ENCODE results near the gene DAB2IP. TPM values are rescaled to one million over a fixed set of nuclear protein-coding genes. Genes with fewer than 3 reads are reported as not detected.

Gene DAB2IP
- total RNA-seq, 1 experiment from 2014 or later, result 52.6 TPM

- DNase-seq (ENCODE audit: low spot score), result peak; percentile 36
- TF ChIP-seq ZNF671 (CRISPR knock-in tag; IDR thresholded peaks at IDR 0.05), result no peak
- TF ChIP-seq NR3C1 (CRISPR knock-in tag; conservative IDR thresholded peaks at IDR 0.05; ENCODE audit: low read depth), result no peak
- no peak for TF ChIP-seq SOX15 (CRISPR knock-in tag; IDR thresholded peaks at IDR 0.05)
- TF ChIP-seq TP53 (CRISPR knock-in tag; IDR thresholded peaks at IDR 0.05), result no peak
- no peak for TF ChIP-seq NR1H2 (CRISPR knock-in tag; IDR thresholded peaks at IDR 0.05)
- TF ChIP-seq FOXJ3 (CRISPR knock-in tag; IDR thresholded peaks at IDR 0.05; ENCODE audit: borderline replicate concordance), result no peak
- no peak for TF ChIP-seq ATF3 (CRISPR knock-in tag; conservative IDR thresholded peaks at IDR 0.05)
- TF ChIP-seq CREM (CRISPR knock-in tag; IDR thresholded peaks at IDR 0.05), result no peak
- no peak for TF ChIP-seq TEAD1 (CRISPR knock-in tag; IDR thresholded peaks at IDR 0.05)
- no peak for TF ChIP-seq ZSCAN18 (CRISPR knock-in tag; IDR thresholded peaks at IDR 0.05)
- no peak for TF ChIP-seq E2F4 (CRISPR knock-in tag; IDR thresholded peaks at IDR 0.05; ENCODE audit: borderline replicate concordance, low read depth)
- TF ChIP-seq NFATC4 (CRISPR knock-in tag; IDR thresholded peaks at IDR 0.05), result no peak
- no peak for TF ChIP-seq FOXK1 (CRISPR knock-in tag; IDR thresholded peaks at IDR 0.05)
- POLR2A ChIA-PET, result interaction anchor here (0.5 to 0.6 kb wide), 2 partner anchors 141 to 186 kb away, joined by 3 read pairs; no protein-coding TSS in a partner anchor
- Mint-ChIP-seq H3K4me1 (peaks cover 59% of the 10 kb centered on the region), H3K27me3 (ENCODE audit: low read depth) (peaks cover 9% of the 10 kb centered on the region; the same call in 1 of the 2 replicates), H3K36me3 (no peaks in the 10 kb centered on the region; the same call in 1 of the 2 replicates), H3K9me3 (no peaks in the 10 kb centered on the region), H3K27ac (no peak overlapping the region), H3K4me3 (peak overlapping the region; percentile 83)
- CTCF ChIA-PET, result interaction anchor here (1.0 to 2.9 kb wide), 8 partner anchors 12 to 209 kb away, joined by 3 to 12 read pairs (median 8); no protein-coding TSS in a partner anchor
- ATAC-seq, result peak; percentile 5
Observed at GRCh38 chr9:121652021-121652837, 795 bp downstream of the DAB2IP start.

GRCh38 chr9:121652838-121653231 is 1.4 kb downstream of the DAB2IP start:
- Mint-ChIP-seq H3K4me3 (peak overlapping the region; percentile 83), H3K27ac (no peak overlapping the region), H3K36me3 (no peaks in the 10 kb centered on the region; the same call in 1 of the 2 replicates), H3K27me3 (ENCODE audit: low read depth) (peaks cover 9% of the 10 kb centered on the region; the same call in 1 of the 2 replicates), H3K9me3 (no peaks in the 10 kb centered on the region), H3K4me1 (peaks cover 62% of the 10 kb centered on the region)
- ATAC-seq (no peak), DNase-seq (ENCODE audit: low spot score) (no peak)
- POLR2A ChIA-PET, result no interaction called here
- CTCF ChIA-PET, result interaction anchor here (1.0 to 2.9 kb wide), 8 partner anchors 13 to 209 kb away, joined by 3 to 12 read pairs (median 8); no protein-coding TSS in a partner anchor
- TF ChIP-seq ZMAT4 (CRISPR knock-in tag; IDR thresholded peaks at IDR 0.05) (no peak), SMAD3 (CRISPR knock-in tag; IDR thresholded peaks at IDR 0.05; ENCODE audit: borderline replicate concordance) (no peak), FOXJ3 (CRISPR knock-in tag; IDR thresholded peaks at IDR 0.05; ENCODE audit: borderline replicate concordance) (no peak), AR (CRISPR knock-in tag; IDR thresholded peaks at IDR 0.05) (no peak), TP53 (CRISPR knock-in tag; IDR thresholded peaks at IDR 0.05) (no peak), E2F5 (CRISPR knock-in tag; IDR thresholded peaks at IDR 0.05) (no peak), ERG (CRISPR knock-in tag; IDR thresholded peaks at IDR 0.05) (no peak), IRF1 (CRISPR knock-in tag; IDR thresholded peaks at IDR 0.05) (no peak), ZNF671 (CRISPR knock-in tag; IDR thresholded peaks at IDR 0.05) (no peak), TEAD4 (CRISPR knock-in tag; IDR thresholded peaks at IDR 0.05) (no peak), ETV6 (CRISPR knock-in tag; IDR thresholded peaks at IDR 0.05) (no peak), SP1 (CRISPR knock-in tag; conservative IDR thresholded peaks at IDR 0.05) (no peak), USF1 (CRISPR knock-in tag; IDR thresholded peaks at IDR 0.05) (no peak)
